Hepatocyte (in vitro differentiated cells): Measurements from ENCODE around the gene PDIA2.

ENCODE experiments used
- EZH2 ChIP-seq: fragments of 200-600 bp; sonication (generic); IDR thresholded peaks from 2 replicates; pipeline ENCODE4 v1.6.1; 2016; ENCODE audit warnings: antibody characterized with exemption, mild to moderate bottlenecking, borderline replicate concordance
- TF ChIP-seq, protein P1 (sequence below): fragments of 200-600 bp; sonication (generic); IDR thresholded peaks from 2 replicates; pipeline ENCODE4 v1.5.1; 2016; ENCODE audit warnings: antibody characterized with exemption, mild to moderate bottlenecking; ENCODE audit not compliant: poor library complexity

DNA sequence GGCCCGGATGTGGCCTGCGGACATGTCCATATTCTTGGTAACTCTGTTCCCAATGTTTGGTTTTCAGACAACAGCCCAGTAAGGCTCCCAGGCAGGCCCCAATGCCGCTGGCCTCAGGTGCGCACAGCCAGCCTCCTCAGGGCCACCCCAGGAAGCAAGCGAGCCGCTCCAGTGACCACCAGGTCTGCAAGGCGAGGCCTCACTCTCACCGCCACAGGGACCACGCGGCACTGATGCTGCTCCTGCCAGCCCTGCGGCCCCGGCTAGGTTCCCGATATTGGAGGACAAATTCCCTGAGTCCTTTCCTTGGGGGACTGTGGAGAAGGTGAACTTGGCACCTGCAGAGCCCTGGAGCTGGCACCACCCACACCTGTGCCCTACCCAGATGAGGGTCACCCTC, 19.0 kb downstream of the PDIA2 start:
- TF ChIP-seq, protein P1, sequence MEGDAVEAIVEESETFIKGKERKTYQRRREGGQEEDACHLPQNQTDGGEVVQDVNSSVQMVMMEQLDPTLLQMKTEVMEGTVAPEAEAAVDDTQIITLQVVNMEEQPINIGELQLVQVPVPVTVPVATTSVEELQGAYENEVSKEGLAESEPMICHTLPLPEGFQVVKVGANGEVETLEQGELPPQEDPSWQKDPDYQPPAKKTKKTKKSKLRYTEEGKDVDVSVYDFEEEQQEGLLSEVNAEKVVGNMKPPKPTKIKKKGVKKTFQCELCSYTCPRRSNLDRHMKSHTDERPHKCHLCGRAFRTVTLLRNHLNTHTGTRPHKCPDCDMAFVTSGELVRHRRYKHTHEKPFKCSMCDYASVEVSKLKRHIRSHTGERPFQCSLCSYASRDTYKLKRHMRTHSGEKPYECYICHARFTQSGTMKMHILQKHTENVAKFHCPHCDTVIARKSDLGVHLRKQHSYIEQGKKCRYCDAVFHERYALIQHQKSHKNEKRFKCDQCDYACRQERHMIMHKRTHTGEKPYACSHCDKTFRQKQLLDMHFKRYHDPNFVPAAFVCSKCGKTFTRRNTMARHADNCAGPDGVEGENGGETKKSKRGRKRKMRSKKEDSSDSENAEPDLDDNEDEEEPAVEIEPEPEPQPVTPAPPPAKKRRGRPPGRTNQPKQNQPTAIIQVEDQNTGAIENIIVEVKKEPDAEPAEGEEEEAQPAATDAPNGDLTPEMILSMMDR: no peak
- no peak for TF ChIP-seq EZH2
